HEK293 (cell line): ENCODE measurements around the gene LRIF1.

ENCODE experiments used
- CTCF ChIA-PET: fragments of 350-600 bp; formaldehyde crosslinking; extraction: SDS; loops from one replicate; lab custom pipeline; 2021; ENCODE audit warnings: antibody characterized with exemption; lab: Yijun Ruan, JAX
- POLR2A ChIA-PET: fragments of 300-600 bp; formaldehyde crosslinking; extraction: SDS; loops from one replicate; lab custom pipeline; 2020; ENCODE audit warnings: antibody characterized with exemption, inconsistent platforms; lab: Yijun Ruan, JAX
- H3K27ac ChIP-seq: fragments of 200-500 bp; sonication (Bioruptor generic); 2 replicates; pipeline ENCODE4 v1.5.1; 2014; ENCODE audit warnings: low read depth, low read length, control low read depth, inconsistent platforms; ENCODE audit errors: extremely low read depth
- H3K36me3 ChIP-seq, 2 experiments: fragments of 200-500 bp in 1 of 2; sonication (Bioruptor generic) in 1 of 2; 1 replicate in 1 of 2; 2 replicates in 1 of 2; pipeline ENCODE4 v1.5.1; 2014 to 2017; ENCODE audit warnings: inconsistent platforms in 2 of 2, low read length in 2 of 2; ENCODE audit not compliant: control insufficient read depth in 2 of 2, insufficient read depth in 1 of 2
- H3K4me1 ChIP-seq: fragments of 200-500 bp; sonication (Bioruptor generic); 2 replicates; pipeline ENCODE4 v1.5.1; 2014; ENCODE audit warnings: mild to moderate bottlenecking, low read length, inconsistent platforms; ENCODE audit not compliant: control insufficient read depth, insufficient read depth
- H3K4me3 ChIP-seq: 2 replicates; pipeline ENCODE4 v1.5.1; 2011; ENCODE audit warnings: low read depth, mild to moderate bottlenecking, control low read depth, low read length, moderate library complexity
- H3K9me3 ChIP-seq: fragments of 200-500 bp; sonication (Bioruptor generic); 2 replicates; pipeline ENCODE4 v1.5.1; 2014; ENCODE audit warnings: low read depth, low read length, inconsistent platforms; ENCODE audit not compliant: control insufficient read depth, insufficient read depth
- GLI2 ChIP-seq: fragments of 450-650 bp; formaldehyde crosslinking; IDR thresholded peaks from 2 replicates; pipeline ENCODE4; 2017; ENCODE audit warnings: missing biosample characterization, missing genetic modification characterization, low read depth, borderline replicate concordance
- GLIS1 ChIP-seq: fragments of 450-650 bp; formaldehyde crosslinking; IDR thresholded peaks from 2 replicates; pipeline ENCODE4 v1.5.1; 2016; ENCODE audit warnings: missing biosample characterization, missing genetic modification characterization
- GLIS2 ChIP-seq: fragments of 450-650 bp; formaldehyde crosslinking; IDR thresholded peaks from 2 replicates; pipeline ENCODE4 v1.5.1; 2016; ENCODE audit warnings: missing biosample characterization, missing genetic modification characterization
- MEIS1 ChIP-seq: sonication (generic); formaldehyde crosslinking; IDR thresholded peaks from 2 replicates; pipeline ENCODE4 v1.8.1; 2022; ENCODE audit warnings: missing genetic modification reagents, mild to moderate bottlenecking, borderline replicate concordance
- PRDM4 ChIP-seq: fragments of 450-650 bp; formaldehyde crosslinking; IDR thresholded peaks from 2 replicates; pipeline ENCODE4 v1.5.1; 2017; ENCODE audit warnings: missing biosample characterization, missing genetic modification characterization
- REPIN1 ChIP-seq: fragments of 450-650 bp; formaldehyde crosslinking; IDR thresholded peaks from 2 replicates; pipeline ENCODE4 v1.5.1; 2017; ENCODE audit warnings: missing biosample characterization, missing genetic modification characterization, low read depth
- ZFP3 ChIP-seq: fragments of 450-650 bp; formaldehyde crosslinking; IDR thresholded peaks from 2 replicates; pipeline ENCODE4 v1.5.1; 2016; ENCODE audit warnings: low read depth, missing biosample characterization, missing genetic modification characterization
- ZFP37 ChIP-seq: fragments of 450-650 bp; formaldehyde crosslinking; IDR thresholded peaks from 2 replicates; pipeline ENCODE4 v1.5.1; 2016; ENCODE audit warnings: missing biosample characterization, missing genetic modification characterization
- ZNF132 ChIP-seq: fragments of 450-650 bp; formaldehyde crosslinking; IDR thresholded peaks from 2 replicates; pipeline ENCODE4 v1.5.1; 2017; ENCODE audit warnings: missing biosample characterization, missing genetic modification characterization, borderline replicate concordance
- ZNF157 ChIP-seq: fragments of 450-650 bp; formaldehyde crosslinking; IDR thresholded peaks from 2 replicates; pipeline ENCODE4 v1.5.1; 2016; ENCODE audit warnings: missing biosample characterization, missing genetic modification characterization
- ZNF16 ChIP-seq: fragments of 450-650 bp; formaldehyde crosslinking; IDR thresholded peaks from 2 replicates; pipeline ENCODE4 v1.5.1; 2016; ENCODE audit warnings: low read depth, missing biosample characterization, missing genetic modification characterization
- ZNF175 ChIP-seq: fragments of 450-650 bp; formaldehyde crosslinking; IDR thresholded peaks from 2 replicates; pipeline ENCODE4 v1.5.1; 2016; ENCODE audit warnings: missing biosample characterization, missing genetic modification characterization
- ZNF202 ChIP-seq: fragments of 450-650 bp; formaldehyde crosslinking; IDR thresholded peaks from 2 replicates; pipeline ENCODE4 v1.5.1; 2016; ENCODE audit warnings: missing biosample characterization, missing genetic modification characterization, borderline replicate concordance
- ZNF292 ChIP-seq: fragments of 450-650 bp; formaldehyde crosslinking; IDR thresholded peaks from 2 replicates; pipeline ENCODE4 v1.5.1; 2016; ENCODE audit warnings: low read depth, missing biosample characterization, missing genetic modification characterization, borderline replicate concordance
- ZNF350 ChIP-seq: fragments of 450-650 bp; formaldehyde crosslinking; IDR thresholded peaks from 2 replicates; pipeline ENCODE4 v1.5.0; 2017; ENCODE audit warnings: missing biosample characterization, mild to moderate bottlenecking, missing genetic modification characterization
- ZNF394 ChIP-seq: fragments of 450-650 bp; formaldehyde crosslinking; IDR thresholded peaks from 2 replicates; pipeline ENCODE4 v1.5.1; 2016; ENCODE audit warnings: missing biosample characterization, missing genetic modification characterization, mild to moderate bottlenecking, moderate library complexity, borderline replicate concordance
- ZNF544 ChIP-seq: fragments of 450-650 bp; formaldehyde crosslinking; IDR thresholded peaks from 2 replicates; pipeline ENCODE4 v1.5.0; 2017; ENCODE audit warnings: missing biosample characterization, missing genetic modification characterization
- ZNF596 ChIP-seq: fragments of 450-650 bp; IDR thresholded peaks from 2 replicates; pipeline ENCODE4 v1.5.0; 2018; ENCODE audit warnings: missing biosample characterization, mild to moderate bottlenecking, missing genetic modification characterization, moderate library complexity
- ZNF600 ChIP-seq: fragments of 450-650 bp; formaldehyde crosslinking; IDR thresholded peaks from 2 replicates; pipeline ENCODE4 v1.5.1; 2016; ENCODE audit warnings: missing biosample characterization, missing genetic modification characterization
- ZNF664 ChIP-seq: fragments of 450-650 bp; formaldehyde crosslinking; IDR thresholded peaks from 2 replicates; pipeline ENCODE4 v1.5.1; 2016; ENCODE audit warnings: missing biosample characterization, missing genetic modification characterization
- ZNF792 ChIP-seq: fragments of 450-650 bp; formaldehyde crosslinking; IDR thresholded peaks from 2 replicates; pipeline ENCODE4 v1.5.1; 2016; ENCODE audit warnings: missing biosample characterization, missing genetic modification characterization
- ZSCAN16 ChIP-seq: fragments of 450-650 bp; formaldehyde crosslinking; IDR thresholded peaks from 2 replicates; pipeline ENCODE4 v1.5.1; 2016; ENCODE audit warnings: missing biosample characterization, missing genetic modification characterization
- ZXDB ChIP-seq: fragments of 450-650 bp; formaldehyde crosslinking; IDR thresholded peaks from 2 replicates; pipeline ENCODE4 v1.5.1; 2016; ENCODE audit warnings: missing biosample characterization, missing genetic modification characterization
- TF ChIP-seq, protein P1 (sequence below): fragments of 450-650 bp; formaldehyde crosslinking; IDR thresholded peaks from 2 replicates; pipeline ENCODE4 v1.5.1; 2016; ENCODE audit warnings: missing biosample characterization, missing genetic modification characterization, low read depth
- TF ChIP-seq, protein P2 (sequence below): fragments of 450-650 bp; formaldehyde crosslinking; IDR thresholded peaks from 2 replicates; pipeline ENCODE4 v1.5.1; 2017; ENCODE audit warnings: missing biosample characterization, missing genetic modification characterization

LRIF1 gene

DNA sequence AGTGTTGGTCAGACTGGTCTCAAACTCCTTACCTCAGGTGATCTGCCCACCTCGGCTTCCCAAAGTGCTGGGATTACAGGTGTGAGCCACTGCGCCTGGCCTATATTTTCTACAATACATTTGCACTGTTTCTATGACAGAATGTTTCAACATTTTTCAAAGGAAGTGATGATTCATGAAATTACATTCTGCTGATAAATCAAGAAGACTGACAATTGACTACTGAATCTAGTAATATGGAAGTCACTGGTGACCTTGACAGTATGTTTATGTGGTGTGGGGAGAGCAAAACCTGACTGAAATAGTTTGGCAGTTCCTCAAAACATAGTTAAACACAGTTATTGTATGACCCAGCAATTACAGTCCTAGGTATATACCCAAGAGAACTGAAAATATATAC is 18.1 kb downstream of the LRIF1 start:
- Histone ChIP-seq H3K9me3 (no peaks in the 10 kb centered on the region), H3K4me1 (no peaks in the 10 kb centered on the region)
- no peak for TF ChIP-seq ZNF157
- TF ChIP-seq ZNF664 (tag by site-specific recombination) = no peak
- TF ChIP-seq MEIS1 (CRISPR knock-in tag) = no peak
- no peak for TF ChIP-seq ZNF292
- no peak for TF ChIP-seq ZNF394
- no peak for TF ChIP-seq ZNF350 (tag by site-specific recombination)
- TF ChIP-seq ZFP37 = no peak
- no peak for TF ChIP-seq ZFP3 (tag by site-specific recombination)
- TF ChIP-seq ZSCAN16 (tag by site-specific recombination) = no peak
- TF ChIP-seq, all 188 proteins: peak for 0
- Histone ChIP-seq H3K4me3 (no peak overlapping the region), H3K36me3 (peaks cover 22 to 26% of the 10 kb centered on the region in 2 experiments), H3K27ac (no peak overlapping the region)
- CTCF ChIA-PET = no interaction called here
- POLR2A ChIA-PET = no interaction called here

DNA sequence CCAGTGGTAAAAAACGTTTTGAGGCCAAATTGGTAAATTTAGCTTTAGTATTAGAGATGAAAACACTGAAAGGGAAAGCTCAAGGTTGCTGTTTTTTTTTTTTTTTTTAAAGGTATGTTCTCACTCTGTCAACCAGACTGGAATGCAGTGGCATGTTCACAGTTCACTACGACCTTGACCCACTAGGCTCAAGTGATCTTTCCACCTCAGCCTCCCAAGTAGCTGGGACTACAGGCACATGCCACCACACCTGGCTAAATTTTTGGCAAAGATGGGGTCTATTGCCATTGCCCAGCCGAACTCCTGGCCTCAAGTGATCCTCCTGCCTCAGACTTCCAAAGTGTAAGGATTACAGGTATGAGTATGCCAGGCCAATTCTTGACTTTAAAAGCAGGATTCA is 18.9 kb downstream of the LRIF1 start:
- H3K27ac ChIP-seq = no peak overlapping the region
- H3K9me3 ChIP-seq = no peaks in the 10 kb centered on the region
- no peak for TF ChIP-seq GLIS1 (tag by site-specific recombination)
- TF ChIP-seq GLIS2 = no peak
- no peak for TF ChIP-seq ZNF596 (tag by site-specific recombination)
- TF ChIP-seq GLI2 (tag by site-specific recombination) = no peak
- no peak for TF ChIP-seq PRDM4 (tag by site-specific recombination)
- no peak for TF ChIP-seq ZXDB (tag by site-specific recombination)
- TF ChIP-seq ZSCAN16 (tag by site-specific recombination) = no peak
- TF ChIP-seq, protein P1, sequence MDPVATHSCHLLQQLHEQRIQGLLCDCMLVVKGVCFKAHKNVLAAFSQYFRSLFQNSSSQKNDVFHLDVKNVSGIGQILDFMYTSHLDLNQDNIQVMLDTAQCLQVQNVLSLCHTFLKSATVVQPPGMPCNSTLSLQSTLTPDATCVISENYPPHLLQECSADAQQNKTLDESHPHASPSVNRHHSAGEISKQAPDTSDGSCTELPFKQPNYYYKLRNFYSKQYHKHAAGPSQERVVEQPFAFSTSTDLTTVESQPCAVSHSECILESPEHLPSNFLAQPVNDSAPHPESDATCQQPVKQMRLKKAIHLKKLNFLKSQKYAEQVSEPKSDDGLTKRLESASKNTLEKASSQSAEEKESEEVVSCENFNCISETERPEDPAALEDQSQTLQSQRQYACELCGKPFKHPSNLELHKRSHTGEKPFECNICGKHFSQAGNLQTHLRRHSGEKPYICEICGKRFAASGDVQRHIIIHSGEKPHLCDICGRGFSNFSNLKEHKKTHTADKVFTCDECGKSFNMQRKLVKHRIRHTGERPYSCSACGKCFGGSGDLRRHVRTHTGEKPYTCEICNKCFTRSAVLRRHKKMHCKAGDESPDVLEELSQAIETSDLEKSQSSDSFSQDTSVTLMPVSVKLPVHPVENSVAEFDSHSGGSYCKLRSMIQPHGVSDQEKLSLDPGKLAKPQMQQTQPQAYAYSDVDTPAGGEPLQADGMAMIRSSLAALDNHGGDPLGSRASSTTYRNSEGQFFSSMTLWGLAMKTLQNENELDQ (tag by site-specific recombination) = no peak
- TF ChIP-seq ZNF600 = no peak
- TF ChIP-seq ZNF132 (tag by site-specific recombination) = no peak
- TF ChIP-seq, protein P2, sequence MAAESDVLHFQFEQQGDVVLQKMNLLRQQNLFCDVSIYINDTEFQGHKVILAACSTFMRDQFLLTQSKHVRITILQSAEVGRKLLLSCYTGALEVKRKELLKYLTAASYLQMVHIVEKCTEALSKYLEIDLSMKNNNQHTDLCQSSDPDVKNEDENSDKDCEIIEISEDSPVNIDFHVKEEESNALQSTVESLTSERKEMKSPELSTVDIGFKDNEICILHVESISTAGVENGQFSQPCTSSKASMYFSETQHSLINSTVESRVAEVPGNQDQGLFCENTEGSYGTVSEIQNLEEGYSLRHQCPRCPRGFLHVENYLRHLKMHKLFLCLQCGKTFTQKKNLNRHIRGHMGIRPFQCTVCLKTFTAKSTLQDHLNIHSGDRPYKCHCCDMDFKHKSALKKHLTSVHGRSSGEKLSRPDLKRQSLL (tag by site-specific recombination) = no peak
- TF ChIP-seq ZNF16 (tag by site-specific recombination) = no peak
- TF ChIP-seq ZNF792 = no peak
- no peak for TF ChIP-seq ZNF544 (tag by site-specific recombination)
- TF ChIP-seq ZNF175 = no peak
- TF ChIP-seq REPIN1 (tag by site-specific recombination) = no peak
- no peak for TF ChIP-seq ZNF202
- ChIA-PET CTCF (interaction anchor here (0.6 kb wide), 1 partner anchor 15 kb away, joined by 3 read pairs; no protein-coding TSS in a partner anchor), POLR2A (interaction anchor here (1.4 kb wide), 1 partner anchor 19 kb away, joined by 5 read pairs; no protein-coding TSS in a partner anchor)
- H3K36me3 ChIP-seq = peaks cover 18 to 22% of the 10 kb centered on the region in 2 experiments
- H3K4me3 ChIP-seq = no peak overlapping the region
- H3K4me1 ChIP-seq = no peaks in the 10 kb centered on the region
